Skeletal muscle cell (primary cell): ENCODE data around the gene CDKL4.
"Not testable (repeated sequence)": the region's sequence is repeated elsewhere in the genome, so short reads cannot be mapped to it uniquely, and the experiment has no call there.

ENCODE experiments used
- DNase-seq: peaks from one replicate; pipeline ENCODE4 v3.0.0-alpha.2; 2010; ENCODE audit warnings: low read depth
- H3K4me3 ChIP-seq: 2 replicates; pipeline ENCODE4 v1.5.1; 2011; ENCODE audit warnings: low read depth, mild to moderate bottlenecking, control low read depth, low read length, moderate library complexity

Gene CDKL4

DNA sequence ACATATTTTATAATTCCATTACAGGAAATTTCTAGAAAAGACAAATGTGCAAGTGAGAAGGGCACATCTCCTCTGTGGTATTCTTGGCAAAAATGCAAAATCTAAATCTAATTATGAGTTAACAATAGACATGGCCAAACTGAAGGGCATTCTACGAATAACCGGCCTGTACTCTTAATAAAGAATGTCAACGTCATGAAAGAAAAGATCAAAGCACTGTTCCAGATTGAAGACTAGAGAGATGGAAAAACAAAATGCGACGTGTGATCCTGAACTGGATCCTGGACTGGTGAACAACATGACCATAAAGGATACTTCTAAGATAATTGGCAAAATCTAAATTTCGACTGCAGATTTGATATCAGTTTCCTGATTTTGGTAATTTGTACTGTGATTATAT is 3.0 kb downstream of the CDKL4 start:
- no peak for DNase-seq
- no peak overlapping the region for H3K4me3 ChIP-seq

DNA sequence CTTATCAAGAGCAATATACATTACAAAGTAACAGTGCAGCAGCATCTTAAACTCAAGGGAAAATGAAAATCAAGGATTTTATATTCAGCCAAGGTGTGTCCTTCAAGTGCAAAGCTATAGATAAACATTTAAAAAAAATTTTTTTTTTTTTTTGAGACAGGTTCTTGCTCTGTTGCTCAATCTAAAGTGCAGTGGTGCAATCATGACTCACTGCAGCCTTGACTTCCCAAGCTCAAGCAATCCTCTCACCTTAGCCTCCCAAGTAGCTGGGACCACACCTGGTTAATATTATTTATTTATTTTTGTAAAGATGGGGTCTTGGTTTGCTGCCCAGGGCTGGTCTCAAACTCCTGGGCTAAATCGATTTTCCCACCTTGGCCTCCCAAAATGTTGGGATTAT is 9.0 kb downstream of the CDKL4 start:
- no peak overlapping the region for H3K4me3 ChIP-seq
- no peak for DNase-seq

DNA sequence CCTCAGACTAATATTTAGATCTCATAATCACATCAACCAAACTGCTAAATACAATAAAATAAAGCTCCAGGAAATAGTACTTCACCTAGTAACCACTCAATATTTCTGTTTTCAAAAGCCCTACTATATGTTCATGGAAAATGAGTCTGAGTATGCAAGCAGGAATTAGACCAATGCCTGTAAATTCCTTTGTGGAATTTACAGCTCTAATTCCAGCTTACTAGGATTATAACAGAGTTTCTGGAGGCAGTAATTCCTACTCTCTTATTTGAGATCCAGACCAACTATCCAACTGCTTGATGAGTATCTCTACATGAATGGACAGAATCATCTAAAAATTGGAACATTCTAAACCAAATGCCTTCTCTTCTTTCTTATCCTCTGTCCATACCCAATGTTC is 11.6 kb downstream of the CDKL4 start:
- H3K4me3 ChIP-seq = no peak overlapping the region
- DNase-seq = no peak

DNA sequence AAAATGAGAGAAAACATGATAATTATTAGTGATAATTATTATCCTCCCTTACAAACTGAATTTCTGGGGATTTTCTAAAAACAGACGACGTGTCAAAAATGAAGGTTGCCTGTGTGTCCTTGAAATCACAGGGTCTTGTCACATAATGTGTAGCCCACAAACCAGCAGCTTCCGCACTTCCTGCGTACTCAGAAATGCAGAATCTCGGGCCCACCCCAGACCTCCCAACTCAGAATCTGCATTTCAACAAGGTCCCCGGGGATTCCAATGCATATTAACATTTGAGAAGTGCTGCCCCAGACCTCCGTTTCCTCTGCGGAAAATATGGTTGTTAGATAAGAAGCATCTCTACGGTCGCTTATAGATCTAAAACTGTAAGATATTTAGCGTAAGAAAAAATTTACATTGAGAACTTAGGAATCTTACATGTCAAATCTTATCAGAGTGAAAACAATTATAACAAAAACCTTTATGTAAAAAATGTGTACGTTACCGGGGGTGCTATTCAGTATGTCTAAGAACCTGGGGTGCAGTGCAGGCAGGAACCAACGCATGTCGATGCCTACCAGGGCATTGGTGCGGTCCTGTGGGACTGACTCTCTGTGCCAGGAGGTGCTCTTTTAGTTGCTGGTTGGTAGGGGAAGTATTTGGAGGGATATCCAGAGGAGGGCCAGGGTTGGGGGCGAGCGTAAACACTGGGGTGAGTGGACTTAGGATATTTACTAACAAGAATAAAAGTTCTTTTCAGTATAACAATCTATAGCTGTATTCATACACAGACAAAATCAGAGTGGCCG is 15.2 kb downstream of the CDKL4 start:
- no peak for DNase-seq
- peak overlapping the region; percentile 25 for H3K4me3 ChIP-seq

DNA sequence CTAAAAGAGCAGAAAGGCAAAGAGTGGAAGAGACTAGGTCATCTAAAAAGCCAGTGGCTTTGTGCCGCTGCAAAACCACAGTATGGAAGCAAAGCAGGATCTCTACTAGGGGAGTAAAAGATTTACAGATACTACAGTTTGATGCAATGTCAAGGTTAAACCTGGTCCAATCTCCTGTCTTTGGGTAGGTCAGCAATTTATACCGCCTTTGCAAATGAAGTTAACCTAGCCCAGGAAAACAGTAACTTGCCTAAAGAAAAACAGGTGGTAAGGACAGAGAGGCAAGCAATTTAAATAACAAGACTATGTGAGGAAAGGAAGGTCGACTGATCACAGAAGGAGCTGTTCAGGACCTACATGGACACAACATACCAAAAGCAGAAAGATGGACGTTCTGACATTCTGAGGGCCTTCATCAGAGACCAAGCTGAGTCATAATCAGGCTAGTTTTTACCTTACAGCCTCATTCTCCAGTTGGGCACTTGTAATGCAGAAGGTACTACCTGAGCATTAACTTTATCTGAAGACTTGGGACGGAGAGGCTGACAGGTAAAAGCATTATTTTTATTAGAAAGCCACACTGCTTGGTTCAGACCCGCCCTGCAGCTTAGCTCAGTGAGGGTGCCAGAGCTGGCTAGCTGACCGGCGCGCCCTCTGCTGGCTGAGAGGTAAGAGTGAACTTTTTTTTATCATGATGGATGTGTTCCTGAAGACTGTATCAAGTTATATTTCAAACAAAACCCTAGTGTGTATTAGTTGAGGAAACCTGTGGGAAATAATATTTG is 15.9 kb downstream of the CDKL4 start:
- peak; percentile 20 for DNase-seq
- H3K4me3 ChIP-seq = no peak overlapping the region

DNA sequence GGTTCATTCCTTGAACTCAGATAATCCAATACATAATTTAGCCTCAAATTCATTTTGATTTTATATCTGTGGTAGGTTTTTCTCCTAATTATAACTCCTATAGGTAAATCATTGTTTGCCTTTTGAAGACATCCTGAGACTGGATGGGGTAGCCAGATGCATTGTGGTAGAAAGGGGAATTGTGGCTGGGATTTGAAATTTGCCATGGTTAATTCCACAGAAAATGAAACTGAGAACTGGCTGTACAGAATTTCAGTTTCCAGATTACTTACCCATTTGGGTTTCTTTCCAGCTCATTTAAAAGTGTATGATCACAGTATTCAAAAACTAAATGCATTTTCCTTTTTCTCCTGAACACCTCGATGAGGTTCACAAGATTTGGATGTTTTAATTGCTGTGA is 18.2 kb downstream of the CDKL4 start:
- no peak overlapping the region for H3K4me3 ChIP-seq
- DNase-seq = no peak

DNA sequence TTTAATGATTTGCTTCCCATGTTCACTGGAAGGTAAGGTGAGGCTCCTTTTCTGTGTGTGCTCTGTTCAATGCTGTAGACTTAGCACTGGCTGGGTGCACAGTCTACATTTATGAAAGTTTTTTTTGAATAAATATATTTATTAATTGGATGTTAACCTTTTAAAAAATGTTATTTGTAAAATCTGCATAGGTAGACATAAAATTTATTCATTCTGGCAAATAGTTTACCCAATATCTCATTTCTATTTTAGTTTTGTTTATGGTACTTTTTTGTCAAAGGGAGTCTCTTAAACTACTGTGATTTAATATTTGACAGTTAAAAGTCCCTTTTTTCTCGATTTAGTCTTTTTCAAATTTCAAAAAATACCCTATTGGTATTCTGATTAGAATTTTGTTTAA is 19.9 kb downstream of the CDKL4 start:
- DNase-seq = no peak
- no peak overlapping the region for H3K4me3 ChIP-seq

DNA sequence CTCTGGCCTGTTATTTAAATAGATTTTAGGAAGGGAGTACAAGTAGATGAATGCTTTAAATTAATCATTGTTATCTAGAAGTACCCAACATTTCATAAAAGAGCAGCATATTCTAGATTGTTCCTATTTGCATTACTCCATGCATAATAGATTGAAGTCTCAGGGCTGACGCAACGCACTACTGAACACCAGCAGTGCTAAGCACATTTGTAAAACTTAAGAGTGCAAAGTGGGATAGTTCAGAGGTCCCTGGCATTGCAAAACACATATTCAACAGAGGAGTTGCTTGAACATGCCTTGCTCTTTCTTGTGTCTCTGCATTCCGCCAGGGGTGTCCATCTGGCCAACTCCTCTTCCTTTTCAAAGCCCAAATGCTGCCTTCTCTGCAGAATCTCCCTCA is 22.3 kb downstream of the CDKL4 start:
- no peak for DNase-seq

DNA sequence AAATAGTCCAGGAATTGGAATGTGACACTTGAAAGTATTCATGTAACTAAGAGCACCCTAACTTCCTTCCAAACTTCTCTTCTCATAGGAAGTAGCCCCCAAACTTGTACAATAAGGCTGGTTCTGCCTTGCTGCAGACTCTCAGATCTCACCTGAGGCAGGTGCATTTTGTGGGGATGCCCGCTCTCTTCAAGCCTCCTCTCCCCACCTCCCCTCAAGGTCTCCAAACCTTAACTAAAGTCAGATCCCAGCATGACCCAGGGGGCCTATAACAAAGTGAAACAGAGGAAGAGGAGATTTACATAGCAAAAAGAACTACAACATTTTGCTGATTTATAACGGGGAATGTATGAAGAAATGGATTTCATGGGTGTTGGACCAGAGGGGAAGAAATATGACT is 23.6 kb downstream of the CDKL4 start:
- DNase-seq = no peak
- H3K4me3 ChIP-seq = no peak overlapping the region

More for the DNA sequence above, 22.3 kb downstream of the CDKL4 start:
- no peak overlapping the region for H3K4me3 ChIP-seq

DNA sequence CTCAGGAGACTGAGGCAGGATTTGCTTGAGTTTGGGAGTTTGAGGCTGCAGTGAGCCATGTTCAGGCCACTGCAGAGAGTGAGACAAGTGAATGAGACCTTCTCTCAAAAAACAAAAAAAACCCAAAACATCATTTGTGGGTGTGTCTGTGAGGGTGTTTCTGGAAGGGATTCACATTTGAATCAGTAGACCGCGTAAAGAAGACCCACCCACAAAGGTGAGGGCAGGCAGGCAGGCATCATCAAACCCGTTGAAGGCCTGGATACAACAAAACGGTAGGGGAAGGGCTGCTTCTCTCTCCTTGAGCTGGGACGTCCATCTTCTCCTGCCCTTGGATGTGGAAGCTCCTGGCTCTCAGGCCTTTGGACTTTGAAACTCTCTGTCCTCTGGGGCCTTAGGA is 25.4 kb downstream of the CDKL4 start:
- no peak for DNase-seq

DNA sequence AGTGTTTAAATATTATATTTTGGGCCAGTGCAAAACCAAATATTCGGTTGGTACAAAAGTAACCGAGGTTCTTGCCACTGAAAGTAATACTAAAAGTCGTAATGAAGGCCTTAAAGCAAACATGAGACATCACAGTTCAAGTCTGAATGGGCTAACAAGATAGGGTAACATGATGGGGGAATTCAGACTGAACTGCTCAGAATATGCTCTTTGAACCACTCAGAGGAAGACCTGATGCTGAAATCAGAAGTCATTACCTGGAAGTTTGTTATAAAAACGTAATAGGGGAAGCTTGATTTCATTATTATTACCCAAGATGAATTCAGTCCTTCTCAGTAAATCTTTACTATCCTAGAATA is 26.6 kb downstream of the CDKL4 start:
- H3K4me3 ChIP-seq = no peak overlapping the region
- no peak for DNase-seq

More for the DNA sequence above, 25.4 kb downstream of the CDKL4 start:
- H3K4me3 ChIP-seq = no peak overlapping the region

DNA sequence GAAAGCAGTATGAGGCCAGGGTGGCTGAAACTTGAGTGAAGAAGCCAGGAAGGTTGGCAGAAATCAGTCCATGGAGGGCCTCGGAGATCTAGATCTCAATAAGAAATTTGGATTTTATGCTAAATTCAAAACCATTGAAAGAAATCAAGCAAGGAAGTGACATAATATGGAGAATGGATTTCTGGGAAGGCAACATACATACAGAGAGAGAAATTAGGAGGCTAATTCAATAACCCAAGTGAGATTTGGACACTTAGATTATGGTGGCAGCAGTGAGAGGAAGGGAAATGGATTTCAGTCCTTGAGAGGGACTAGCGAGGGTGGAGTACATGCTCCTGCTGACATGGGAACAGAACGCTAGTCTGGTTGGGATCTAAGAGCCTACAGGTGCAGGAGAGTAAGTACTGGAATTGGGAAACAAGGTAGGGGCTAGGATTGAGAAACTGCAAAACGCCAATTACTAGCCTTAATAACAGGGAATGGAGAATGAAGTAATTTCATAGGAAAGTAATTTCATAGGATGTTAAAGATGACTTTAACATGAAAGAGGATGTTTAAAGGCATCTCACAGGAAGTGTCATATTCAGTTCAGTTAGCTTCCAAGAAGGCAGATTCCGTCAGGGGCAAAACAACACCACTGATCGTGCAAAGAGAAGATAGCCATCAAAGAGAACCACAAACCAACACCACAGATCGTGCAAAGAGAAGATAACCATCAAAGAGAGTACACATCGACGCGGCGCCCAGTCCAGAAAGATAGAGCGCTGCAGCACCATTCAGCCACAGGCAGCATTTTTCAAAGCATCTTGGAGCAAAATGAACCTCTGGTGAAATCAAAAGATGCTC is 27.2 kb downstream of the CDKL4 start:
- DNase-seq = no peak
- no peak overlapping the region for H3K4me3 ChIP-seq

DNA sequence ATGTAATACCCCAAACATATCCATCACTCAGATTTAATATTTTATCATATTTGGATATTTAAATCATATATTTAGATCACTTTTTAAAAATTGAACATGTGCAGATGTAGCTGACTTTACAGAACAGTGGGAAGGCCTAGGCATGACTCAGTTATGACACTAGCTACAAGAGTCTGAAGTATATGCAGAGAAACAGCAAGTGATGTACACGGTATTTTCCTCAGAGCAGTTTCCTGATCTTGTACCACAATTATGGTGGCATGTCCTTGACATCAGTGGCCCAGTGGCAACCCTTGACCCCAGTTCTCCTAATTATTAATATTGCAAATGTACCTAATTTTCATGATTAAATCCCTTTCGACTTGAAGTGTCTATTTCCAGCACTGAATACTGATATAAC is 28.2 kb downstream of the CDKL4 start:
- no peak overlapping the region for H3K4me3 ChIP-seq
- no peak for DNase-seq

DNA sequence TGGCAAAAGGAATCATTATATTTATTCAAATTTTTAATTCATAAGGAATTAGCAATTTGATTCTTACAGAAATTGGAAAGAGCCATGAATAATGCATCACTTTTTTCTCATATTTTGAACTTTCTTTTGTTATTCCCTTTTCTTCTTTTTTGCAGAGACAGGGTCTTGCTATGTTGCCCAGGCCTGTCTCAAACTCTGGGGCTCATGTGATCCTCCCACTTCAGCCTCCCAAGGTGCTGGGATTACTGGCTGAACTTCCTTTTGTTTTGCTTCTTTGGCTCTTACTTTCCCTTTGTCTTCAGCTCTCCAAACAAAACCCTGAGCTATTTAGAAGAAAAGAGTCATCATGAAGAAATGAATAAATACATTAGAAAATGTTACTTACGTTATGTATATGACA is 30.8 kb downstream of the CDKL4 start:
- no peak overlapping the region for H3K4me3 ChIP-seq
- no peak for DNase-seq

DNA sequence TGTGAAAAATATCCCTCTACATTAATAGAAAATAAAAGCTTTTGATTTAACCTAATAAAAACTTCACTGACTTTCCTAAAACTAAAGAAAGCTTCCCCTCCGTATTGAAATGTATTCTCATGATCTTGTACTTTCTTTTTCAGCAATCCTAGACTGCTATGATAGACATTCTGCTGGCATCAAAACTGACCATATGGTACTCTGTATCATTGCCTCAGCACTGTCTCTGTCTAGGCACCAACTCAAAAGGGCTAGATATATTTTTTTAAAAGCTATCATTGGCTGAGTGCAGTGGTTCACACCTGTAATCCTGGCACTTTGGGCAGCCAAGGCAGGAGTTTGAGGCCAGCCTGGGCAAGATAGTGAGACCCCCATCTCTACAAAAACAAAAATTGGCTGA is 32.9 kb downstream of the CDKL4 start:
- H3K4me3 ChIP-seq = no peak overlapping the region
- no peak for DNase-seq

DNA sequence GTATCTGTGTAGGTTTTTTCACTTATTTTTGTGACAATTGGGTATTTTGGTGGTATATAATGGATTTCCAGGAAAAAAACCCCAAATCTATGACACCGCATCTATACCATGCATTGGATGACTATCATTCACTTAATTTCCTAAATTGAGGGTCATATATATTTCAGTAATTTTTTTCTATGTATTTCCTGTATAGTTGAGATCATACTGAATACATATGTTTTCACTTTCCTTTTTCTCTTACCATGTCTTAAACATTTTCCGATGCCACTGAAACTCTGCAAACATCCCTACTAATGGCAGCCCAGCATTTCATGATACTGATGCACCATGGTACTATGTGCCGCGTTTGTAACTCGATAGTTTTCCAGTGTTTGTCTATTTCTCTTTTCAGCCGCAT is 40.4 kb downstream of the CDKL4 start:
- DNase-seq = no peak
- H3K4me3 ChIP-seq = no peak overlapping the region

DNA sequence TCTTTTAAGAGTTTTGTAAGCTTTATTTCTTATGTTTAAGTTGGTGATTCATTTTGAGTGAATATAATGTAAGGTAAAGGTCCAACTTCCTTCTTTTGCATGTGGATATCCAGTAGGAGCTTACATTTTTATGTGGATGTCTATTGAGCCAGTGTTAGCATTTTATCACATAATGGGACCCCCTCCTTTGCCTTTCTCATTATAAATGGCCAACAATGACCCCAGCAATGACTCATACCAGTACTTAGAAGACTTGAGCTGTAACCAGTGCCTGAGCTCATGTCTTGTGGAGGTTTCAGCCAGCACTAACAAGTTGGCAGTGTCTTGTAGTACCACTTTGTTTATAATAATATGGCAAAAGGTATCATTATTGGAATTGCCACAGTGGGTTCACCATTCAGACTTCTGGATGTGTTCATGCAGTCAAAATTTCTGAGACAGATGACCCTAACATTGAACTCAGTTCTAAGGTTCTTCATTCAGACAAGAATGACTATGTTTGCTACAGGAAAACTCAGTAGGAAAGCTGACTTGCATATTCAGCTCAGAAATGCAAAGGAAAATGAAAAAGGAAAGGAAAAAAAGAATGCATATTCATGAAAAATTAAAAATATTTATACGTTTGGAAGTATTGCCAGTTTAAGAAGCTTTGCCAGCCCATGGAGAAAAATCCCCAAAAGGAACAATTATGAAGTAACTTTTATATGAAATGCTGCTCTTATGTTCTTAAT is 41.0 kb downstream of the CDKL4 start:
- DNase-seq = no peak
- H3K4me3 ChIP-seq = no peak overlapping the region

DNA sequence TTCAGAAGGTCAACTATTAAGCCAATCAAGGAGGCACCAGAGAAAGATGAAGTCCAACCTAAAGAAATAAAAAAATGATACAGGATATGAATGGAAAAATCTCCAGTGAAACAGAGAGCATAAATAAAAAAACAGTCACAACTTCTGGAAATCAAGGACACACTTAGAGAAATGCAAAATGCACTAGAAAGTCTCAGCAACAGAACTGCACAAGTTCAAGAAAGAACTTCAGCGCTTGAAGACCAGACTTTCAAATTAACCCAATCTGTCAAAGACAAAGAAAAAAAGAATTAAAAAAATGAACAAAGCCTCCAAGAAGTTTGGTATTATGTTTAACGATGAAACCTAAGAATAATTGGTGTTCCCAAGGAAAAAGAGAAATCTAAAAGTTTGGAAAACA is 46.8 kb downstream of the CDKL4 start:
- not testable (repeated sequence) for H3K4me3 ChIP-seq, DNase-seq

DNA sequence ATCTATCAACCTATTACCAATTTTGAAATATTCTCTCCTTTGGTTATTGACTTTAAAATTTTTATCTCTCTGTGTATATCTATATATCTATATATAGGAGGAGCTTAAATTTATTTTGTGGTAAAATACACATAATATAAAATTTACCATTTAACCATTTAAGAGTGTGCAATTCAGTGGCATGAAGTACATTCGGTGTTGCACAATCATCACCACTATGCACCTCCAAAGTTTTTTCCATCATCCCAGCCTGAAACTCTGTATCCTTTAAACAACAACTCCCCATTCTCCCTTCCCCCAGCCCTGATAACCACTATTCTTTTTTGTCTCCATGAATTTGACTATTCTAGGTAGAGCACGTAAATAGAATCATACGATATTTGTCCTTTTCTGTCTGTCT is 49.1 kb downstream of the CDKL4 start:
- no peak for DNase-seq
- no peak overlapping the region for H3K4me3 ChIP-seq
